ENCODE data around the gene MINDY2.
"Not testable (repeated sequence)": the region's sequence is repeated elsewhere in the genome, so short reads cannot be mapped to it uniquely, and the experiment has no call there.

Gene MINDY2

DNA sequence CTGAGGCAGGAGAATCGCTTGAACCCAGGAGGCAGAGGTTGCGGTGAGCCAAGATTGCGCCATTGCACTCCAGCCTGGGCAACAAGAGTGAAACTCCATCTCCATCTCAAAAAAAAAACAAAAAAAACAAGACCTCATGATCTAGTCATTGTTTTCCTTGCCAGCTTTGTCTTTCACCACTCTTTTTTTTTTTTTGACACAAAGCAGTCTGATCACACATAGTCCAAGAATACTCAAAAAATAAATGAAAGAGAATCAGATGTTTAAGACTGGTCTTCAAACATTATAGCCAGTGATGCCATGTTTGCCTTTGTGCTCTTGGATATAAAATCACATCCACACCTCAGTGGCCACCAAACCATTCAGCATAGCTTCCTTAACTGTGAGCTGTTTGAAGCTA, 15.8 kb upstream of the MINDY2 start:
- no peak for DNase-seq (ENCODE audit: low spot score)

DNA sequence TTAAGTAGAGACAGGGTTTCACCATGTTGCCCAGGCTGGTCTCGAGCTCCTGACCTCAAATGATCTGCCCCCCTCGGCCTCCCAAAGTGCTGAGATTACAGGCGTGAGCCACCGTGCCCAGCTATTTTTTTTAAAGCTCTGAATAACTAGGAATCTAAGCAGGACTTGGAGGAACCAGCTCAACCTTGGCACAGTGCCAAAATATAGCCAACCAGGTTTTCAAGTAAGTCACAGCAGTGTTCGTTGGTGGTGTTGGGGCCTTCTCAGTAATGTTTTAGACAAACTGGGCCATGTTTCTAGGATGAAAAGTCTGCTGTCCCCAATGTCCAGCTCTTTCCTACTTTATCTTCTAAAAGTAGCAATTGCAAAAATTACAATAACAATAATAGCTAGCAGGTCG, 15.1 kb upstream of the MINDY2 start:
- DNase-seq (ENCODE audit: low spot score) = no peak

DNA sequence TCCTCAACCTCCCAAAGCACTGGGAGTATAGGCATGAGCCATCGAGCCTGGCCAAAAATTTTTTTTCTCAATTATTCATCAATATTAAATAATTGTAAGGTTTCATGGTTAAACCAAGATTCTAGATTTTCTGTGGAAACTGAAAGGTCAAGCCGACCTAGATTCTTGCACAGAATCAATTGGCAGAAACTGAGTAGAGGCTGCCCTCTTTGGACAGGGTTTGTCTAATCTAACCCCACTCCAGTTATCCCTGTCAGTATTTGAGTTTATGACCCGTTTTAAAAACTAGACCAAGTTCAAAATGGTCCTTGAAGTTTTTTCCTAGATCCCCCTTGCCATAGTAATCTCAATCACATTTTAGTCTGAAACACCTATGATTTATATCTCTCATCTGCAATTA, 13.0 kb upstream of the MINDY2 start:
- DNase-seq (ENCODE audit: low spot score) = no peak

DNA sequence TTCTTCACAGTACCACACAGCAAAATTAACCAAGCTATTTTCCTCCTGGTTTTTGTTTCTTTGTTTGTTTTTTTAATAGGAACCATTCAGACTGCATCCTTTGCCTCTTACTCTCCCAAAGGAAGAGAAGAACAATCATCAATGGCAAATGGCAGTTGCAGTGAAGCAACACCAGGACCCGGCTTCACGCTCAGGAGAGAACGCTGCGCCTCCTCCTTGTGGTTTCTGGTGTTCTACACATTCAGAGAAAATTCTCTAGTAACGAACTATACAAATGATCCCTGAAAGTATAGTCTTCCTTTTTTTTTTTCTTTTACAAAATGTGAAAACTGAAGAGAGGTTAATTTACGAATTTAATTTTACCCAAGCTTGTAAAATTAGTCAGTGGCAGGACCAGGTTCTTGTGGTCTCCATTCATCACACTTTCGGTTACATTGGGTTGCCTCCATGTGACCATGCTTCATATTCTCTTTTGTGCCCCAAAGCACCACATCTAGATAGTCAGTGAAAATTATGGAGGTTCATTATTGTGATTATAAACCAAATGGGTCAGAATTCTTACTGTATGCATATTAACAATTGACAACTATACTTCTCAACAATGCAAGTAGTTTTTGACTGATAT, 10.6 kb upstream of the MINDY2 start:
- DNase-seq (ENCODE audit: low spot score) = no peak

DNA sequence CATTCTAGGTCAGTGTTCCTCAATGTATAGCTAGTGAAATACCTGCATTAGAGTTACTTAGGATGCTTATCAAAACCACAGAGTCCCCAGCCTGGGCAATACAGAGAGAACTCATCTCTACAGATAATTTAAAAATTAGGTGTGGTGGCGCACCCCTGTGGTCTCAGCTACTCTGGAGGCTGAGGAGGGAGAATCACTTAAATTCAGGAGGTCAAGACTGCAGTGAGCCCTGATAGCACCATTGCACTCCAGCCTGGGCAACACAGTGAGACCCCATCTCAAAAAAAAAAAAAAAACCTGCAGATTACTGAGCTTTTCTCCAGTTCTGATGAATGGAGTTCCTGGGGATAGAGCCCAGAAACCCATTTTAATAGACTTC, 10.1 kb upstream of the MINDY2 start:
- no peak for DNase-seq (ENCODE audit: low spot score)

DNA sequence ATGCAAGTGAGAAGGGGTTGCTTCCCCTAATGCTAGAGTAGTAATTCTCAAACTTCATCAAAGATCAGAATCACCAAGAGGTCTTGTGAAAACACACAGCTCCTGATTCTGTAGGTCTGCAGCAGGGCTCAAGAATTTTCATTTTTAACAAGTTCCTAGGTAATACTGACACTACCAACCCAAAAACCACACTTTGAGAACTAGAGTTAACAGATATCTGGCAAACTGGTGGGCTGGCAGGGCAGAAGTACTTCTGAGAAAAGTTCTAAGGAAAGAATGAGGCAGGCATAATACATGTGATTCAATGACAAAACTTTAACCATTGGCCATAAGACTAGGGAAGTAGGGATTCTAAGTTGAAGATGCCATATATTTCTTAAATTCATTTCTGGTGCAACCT, 8.8 kb upstream of the MINDY2 start:
- no peak for DNase-seq (ENCODE audit: low spot score)

DNA sequence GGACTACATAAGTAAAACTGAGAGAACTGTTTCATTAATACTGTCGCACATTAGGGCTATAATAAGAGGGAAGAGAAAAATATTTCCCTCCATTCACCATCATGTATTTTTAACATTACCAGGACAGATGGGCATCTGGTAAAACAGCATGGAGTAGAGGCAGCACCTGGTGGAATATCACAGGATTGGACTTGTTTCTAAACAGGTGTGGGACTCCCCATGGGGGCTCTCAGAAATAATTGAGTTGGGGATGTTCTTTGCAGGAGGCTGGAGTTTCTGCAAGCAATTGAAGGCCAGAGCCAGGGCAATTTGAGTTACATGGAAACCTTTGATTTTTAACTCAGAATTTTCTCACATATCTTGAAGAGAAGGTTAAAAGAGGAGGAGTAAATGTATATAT, 8.4 kb upstream of the MINDY2 start:
- no peak for DNase-seq (ENCODE audit: low spot score)

DNA sequence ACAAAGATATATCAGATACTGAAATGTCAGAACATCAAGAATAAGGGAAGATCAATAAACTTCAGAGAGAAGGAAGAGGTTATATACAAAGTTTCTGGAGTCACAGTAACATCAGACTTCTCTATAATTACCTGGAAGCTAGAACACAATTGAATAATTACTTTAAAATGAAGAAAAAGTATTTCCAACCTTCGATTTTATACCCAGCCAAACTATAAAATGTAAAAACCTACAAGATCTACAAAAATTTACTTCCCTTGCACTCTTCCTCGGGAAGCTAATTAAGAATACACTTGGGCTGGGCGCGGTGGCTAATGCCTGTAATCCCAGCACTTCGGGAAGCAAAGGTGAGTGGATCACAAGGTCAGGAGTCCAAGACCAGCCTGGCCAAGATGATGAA, 6.6 kb upstream of the MINDY2 start:
- DNase-seq (ENCODE audit: low spot score) = no peak

DNA sequence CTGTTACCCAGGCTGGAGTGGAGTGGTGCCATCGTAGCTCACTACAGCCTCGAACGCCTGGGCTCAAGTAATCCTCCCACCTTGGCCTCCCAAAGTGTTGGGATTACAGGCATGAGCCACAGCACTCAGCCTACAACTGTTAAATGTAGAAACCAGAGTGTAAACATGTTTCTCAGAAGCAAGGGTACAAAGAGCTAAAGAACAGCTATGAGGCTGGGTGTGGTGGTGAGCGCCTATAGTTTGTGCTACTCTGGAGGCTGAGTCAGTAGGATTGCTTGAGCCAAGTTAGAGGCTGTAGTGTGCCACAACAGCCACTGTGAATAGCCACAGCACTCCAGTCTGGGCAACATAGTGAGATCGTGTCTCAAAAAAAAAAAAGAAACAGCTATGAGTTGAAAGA, 4.8 kb upstream of the MINDY2 start:
- DNase-seq (ENCODE audit: low spot score) = no peak

DNA sequence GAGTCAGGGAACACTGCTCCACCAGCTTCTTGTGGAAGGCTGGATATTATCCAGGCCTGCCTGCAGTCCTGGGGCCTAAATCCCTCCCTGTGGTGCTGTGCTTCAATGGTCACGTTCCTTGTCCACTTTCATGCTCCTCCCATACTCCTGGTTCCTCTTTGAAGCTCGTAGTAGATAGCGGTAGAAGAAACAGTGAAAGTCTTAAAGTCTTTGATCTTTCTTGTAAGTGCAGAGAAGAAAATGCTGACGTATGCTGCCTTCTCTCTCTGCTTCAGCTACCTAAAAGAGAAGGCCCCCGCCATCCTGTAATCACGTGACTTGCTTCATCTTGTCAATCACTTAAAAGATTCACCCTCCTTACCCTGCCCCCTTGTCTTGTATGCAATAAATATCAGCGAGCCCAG, 2.5 kb upstream of the MINDY2 start:
- DNase-seq (ENCODE audit: low spot score) = not testable (repeated sequence)

DNA sequence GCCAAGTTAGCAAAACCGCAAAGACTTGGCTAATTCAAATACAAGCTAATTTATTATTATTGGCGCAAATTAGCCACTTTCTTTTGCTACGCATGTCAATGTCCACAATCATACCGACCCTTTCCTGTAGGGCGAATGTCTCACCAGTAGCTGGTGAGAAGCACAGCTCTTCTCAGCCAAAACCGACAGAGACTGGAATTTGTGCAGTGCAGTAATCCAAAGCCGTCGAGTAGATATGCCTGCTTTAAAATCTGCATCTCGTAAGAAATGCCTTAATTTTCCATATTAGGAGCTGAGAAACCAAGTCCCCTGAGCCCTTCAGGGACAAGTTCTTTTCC, 614 bp upstream of the MINDY2 start:
- DNase-seq (ENCODE audit: low spot score) = peak; percentile 88

DNA sequence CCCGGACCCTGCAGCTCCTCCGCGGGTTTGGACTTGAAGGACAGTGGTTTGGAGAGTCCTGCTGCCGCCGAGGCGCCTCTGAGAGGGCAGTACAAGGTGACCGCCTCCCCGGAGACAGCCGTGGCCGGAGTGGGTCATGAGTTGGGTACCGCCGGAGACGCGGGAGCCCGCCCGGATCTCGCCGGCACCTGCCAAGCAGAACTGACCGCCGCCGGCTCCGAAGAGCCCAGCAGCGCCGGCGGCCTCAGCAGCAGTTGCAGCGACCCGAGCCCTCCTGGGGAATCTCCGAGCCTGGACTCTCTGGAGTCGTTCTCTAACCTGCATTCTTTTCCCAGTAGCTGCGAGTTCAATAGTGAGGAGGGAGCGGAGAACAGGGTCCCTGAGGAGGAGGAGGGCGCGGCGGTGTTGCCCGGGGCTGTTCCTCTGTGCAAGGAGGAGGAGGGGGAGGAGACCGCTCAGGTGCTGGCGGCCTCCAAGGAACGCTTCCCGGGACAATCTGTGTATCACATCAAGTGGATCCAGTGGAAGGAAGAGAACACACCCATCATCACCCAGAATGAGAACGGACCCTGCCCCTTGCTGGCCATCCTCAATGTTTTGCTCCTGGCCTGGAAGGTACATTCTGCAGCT, 634 bp downstream of the MINDY2 start:
- DNase-seq (ENCODE audit: low spot score) = peak; percentile 44

DNA sequence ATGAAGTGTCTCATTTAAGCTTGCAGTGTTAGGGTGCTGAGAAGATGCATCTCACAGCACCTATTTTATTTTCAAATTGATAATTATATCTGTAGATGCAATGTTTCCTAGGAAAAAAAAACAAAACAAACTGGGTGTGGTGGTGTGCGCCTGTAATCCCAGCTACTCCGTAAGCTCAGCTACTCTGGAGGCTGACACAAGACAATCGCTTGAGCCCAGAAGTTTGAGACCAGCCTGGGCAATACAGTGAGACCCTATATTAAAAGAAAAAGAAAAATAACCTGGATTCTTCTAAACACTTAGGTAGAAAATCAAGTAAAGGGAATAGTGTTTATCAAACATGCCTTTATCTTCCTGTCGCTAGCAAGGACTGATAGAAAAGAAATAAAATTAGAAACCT, 1.9 kb downstream of the MINDY2 start:
- no peak for DNase-seq (ENCODE audit: low spot score)

DNA sequence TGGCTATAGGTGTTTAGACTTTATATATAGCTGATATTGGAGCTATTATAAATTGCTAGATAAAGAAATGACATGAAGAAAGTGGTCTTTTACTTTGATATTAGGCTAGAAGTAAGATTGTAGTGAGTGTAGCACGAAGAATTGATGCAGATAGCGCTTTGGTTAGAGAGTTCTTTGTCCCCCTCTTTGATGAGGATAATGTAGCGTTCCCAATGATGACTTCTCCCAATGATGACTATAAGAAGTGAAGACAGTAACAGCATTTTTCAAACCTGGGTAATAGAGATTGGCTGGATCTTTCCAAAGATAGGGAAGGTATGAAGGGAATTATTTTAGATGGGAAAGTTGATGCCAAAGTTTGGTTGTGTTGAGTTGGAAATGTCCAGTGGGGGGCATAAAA, 4.3 kb downstream of the MINDY2 start:
- DNase-seq (ENCODE audit: low spot score) = no peak

DNA sequence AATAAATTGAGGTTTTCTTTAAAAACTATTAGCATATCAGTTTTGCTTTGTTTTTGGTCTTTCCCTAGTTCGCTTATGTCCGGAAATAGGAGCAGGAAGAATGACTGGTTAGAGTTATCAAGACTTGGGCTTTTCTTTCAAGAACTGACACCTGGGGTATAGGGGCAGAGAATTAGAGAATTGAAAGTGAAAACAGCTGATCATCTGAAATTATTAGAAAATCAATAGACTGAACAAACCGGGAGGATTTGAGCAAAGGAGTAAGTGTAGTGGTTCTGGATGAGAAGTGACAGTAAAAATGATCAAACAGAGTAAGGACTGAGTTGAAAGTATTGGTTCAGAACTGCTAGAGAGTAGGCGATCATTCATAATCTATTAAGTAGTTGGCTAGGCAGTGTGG, 6.0 kb downstream of the MINDY2 start:
- DNase-seq (ENCODE audit: low spot score) = no peak

DNA sequence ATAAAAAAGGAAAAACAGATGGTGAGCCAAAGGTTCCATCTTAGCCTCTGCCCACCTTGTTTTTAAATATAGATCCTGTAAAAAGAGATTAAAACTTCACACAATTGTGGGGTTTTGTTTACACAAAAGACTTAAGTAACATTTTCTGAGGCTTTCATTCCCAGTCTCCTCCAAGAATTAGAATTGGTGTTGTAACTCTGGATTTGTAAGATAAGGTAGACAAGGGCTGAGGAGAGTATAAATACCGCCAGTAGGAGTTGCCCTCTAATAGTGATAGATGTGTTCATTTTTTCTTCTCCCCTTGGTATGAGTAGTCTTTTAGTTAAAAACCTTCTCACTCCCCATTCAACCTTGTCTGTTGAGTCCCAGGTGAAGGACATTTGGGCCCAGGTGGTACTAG, 8.5 kb downstream of the MINDY2 start:
- DNase-seq (ENCODE audit: low spot score) = no peak

DNA sequence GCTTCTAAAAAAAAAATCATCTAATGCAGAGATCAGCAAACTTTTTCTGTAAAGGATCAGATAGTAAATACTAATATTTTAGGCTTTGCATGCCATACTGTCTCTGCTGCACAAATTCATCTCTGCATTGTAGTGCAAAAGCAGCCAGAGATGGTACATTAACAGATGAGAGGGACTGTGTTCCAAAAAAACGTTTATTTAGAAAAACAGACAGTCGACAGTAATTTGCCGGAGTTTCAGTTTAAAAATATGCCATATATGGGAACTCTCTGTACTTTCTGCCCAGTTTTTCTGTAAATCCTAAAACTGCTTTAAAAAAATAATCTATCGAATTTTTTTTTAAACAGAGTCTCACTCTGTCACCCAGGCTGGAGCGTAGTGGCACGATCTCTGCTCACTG, 14.3 kb downstream of the MINDY2 start:
- no peak for DNase-seq (ENCODE audit: low spot score)

DNA sequence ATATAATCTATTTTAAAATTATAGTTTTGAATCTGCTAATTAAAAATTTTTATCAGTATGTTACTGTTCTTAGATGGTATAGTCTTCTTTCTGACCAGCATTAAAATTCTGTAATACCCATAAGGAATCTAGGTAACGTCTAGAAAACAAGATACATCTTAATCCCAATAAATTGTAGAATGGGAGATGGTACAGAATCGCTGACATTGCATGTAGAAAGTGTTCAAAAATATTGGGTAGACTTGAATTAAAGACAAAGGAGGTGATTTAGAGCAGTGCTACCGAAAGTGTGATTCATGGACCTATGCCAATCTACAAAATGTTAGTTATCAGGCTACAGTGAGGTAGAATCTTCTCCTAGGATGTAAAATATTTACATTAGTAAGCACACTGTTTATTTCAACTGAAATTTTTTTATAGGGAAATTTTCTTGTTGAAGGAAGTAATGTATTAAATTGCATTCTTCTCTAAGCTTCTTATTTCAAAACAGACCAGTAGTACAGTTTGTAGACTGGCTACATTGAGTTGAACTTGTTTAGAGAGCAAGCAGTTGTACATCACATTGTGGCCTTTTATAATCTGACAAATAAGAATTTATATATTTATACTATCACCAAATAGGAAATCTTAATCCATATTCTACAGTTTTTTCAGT, 17.1 kb downstream of the MINDY2 start:
- no peak for DNase-seq (ENCODE audit: low spot score)

DNA sequence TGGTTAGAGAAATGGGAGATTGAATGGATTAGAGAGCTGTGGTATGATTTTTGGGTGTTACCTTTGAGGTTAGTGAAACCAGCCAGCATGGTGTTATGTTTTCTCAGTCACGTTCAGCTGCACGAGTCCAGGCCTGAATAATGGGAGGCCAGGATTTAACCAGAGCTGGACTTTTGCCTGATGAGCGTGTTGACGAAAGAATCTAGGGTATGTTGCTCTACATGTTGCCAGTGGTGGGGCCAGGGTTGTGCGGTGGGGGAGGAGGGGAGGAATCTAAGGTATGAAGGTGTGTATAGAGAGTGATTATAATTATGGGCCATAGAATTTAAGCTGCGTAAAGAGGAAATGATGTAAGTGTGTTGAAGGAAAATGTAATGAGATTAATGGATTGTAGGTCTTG, 22.8 kb downstream of the MINDY2 start:
- no peak for DNase-seq (ENCODE audit: low spot score)

DNA sequence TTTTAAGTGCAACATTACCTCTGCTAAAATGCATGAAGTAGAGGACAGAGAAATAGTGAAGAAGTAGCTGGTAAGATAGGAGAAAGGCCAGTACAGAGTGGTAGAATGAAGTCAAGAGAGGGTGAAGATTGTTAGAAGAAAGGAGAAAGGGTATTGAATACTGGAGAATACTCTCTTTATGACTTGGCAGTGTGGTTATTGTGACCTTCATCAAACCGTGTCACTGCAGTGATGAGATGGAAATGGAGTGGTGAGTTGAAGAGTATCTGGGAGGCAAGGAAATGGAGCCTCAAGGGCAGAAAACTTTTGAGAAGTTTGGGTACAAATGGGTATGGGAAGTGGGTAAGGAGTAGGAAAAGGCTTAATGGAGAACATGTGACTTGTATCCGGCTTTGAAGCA, 24.7 kb downstream of the MINDY2 start:
- no peak for DNase-seq (ENCODE audit: low spot score)

DNA sequence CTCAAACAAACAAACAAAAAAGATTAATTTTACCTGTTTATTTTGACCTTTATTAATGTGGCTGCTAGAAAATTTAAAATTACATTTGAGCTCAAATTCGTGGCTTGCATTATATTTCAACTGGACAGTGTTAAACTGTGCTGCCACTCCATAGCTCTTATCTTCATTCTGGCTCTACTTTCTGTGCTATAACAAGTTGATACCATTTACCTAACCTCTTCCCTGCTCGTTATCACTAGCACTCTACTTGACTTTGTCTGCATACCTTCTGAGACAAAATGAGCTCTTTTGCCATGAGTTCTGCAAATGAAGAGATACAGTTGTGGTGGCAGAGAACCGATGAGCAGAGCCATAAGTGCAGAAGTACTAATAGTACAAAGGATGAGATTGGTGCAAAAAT, 26.4 kb downstream of the MINDY2 start:
- DNase-seq (ENCODE audit: low spot score) = no peak

DNA sequence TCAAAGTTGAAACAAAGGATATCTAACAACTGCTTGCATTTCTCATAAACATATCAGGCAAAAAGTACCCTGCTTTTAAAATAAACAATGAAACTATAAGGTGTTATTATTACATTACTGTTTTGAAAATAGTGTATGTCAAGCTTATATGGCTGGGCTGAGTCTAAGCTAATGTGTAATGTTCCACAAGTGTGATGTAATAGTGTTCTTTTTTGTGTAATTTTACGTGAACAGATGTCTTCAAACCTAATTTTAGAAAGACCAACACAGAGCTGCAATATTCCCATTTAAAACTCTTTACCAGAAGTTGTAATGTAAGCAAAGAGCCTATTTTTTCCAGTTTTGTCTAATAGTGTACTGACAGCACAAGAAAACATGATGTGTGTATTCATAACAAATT, 34.0 kb downstream of the MINDY2 start:
- DNase-seq (ENCODE audit: low spot score) = no peak

DNA sequence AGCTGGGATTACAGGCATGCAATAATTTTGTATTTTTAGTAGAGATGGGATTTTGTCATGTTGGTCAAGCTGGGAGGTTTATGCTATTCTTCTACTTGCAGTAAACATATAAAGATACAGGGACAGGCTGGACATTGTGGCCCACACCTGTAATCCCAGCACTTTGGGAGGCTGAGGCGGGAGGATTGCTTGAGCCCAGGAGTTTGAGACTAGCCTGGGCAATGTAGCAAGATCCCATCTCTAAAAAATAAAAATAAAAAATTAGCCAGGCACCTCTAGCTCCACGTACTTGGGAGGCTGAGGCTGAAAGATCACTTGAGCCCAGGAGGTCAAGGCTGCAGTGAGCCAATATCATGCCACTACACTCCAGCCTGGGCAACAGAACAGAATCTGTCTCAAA, 52.2 kb downstream of the MINDY2 start:
- not testable (repeated sequence) for DNase-seq (ENCODE audit: low spot score)

DNA sequence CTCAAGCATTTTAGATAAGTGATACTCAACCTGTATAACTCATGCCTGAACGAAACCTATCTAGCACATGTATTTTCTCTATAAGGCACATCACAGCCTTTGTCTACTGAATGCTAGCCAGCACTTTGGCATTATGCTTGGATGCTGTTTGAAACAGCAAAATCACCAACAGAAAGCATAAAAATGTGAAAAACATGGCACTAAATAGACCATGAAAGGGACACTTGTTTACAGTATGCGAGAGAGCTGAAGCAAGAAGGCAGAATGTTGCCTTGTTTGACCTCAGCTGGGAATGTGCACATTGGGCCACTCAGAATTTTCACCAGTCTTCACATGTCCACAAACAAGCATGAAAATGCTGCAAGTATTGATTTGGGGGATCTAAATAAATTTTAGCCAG, 59.5 kb downstream of the MINDY2 start:
- DNase-seq (ENCODE audit: low spot score) = no peak
